HG03135 (cell line): Measurements from ENCODE around the gene CAV3.

ENCODE experiments used
- ATAC-seq: cut with Tn5 transposase; IDR thresholded peaks from one replicate; pipeline ENCODE4 v1.9.1; 2021; ENCODE audit warnings: mild to moderate bottlenecking, moderate library complexity; ENCODE audit not compliant: unreplicated experiment

The CAV3 gene

DNA sequence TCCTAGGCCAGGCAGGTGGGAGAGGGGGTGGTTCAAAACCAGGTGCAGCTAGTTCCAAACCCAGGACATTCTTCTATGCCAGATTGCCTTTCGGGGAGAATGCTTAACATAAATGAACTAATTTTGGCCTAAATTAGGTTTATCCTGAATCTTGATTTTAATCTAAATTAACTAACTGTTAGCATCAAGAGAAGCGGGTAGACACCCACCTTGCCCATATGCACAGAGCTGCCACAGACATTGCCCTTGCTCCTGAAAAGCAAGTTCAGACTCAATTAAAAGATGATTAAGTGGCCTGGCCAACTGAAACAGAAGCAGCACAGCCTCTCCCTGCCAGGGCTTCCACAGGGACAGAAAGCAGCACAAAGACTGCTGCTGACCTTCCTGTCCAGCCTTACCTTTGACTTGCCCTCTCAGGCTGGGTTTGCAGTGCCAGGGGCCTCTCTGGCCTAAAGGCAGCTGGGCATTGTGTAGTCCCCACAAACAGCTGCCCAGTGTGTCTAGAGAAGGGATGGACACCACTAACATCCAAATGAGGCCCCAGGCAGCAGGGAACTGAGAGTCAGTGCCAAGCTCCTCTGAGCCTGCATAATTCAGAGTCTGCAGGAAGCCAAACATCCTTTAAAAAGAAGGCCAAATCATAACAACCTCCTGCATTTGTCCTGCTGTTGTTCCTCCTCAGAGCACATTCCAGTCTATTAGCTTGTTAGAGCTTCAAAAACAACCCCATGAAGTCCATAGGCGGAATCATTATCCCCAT, 51.3 kb downstream of the CAV3 start:
- ATAC-seq: no peak

- ATAC-seq: no peak
These were observed 56.9 kb downstream of the CAV3 start for GRCh38 chr3:8790529-8790928.

GRCh38 chr3:8793242-8793641, 59.6 kb downstream of the CAV3 start:
- no peak for ATAC-seq

DNA sequence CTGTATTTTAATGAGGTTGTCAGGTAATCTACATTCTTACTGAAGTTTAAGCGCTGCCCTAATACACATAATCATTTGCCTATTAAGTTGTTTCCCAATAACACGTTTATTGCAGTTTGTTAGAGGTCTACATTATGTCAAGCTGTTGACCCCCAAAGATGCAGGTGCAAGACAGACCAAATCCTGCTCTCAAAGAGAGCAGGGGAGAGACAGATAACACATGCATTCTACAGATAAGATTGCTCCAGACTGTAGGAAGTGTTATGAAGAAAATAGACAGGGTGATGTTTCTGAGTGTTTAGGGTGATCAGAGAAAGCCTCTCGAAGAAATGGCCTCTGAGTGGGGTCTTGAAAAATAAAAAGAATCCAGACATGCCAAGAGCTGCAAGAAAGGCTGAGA, 60.6 kb downstream of the CAV3 start:
- ATAC-seq: no peak
